GM19193 (cell line): ENCODE results near the gene KIAA0040.

Experiments used
- POLR2A ChIP-seq: IDR thresholded peaks from 4 replicates; pipeline ENCODE4 v1.6.1; 2011; ENCODE audit not compliant: insufficient read depth, insufficient read length; ENCODE audit errors: extremely low read depth

KIAA0040 gene

DNA sequence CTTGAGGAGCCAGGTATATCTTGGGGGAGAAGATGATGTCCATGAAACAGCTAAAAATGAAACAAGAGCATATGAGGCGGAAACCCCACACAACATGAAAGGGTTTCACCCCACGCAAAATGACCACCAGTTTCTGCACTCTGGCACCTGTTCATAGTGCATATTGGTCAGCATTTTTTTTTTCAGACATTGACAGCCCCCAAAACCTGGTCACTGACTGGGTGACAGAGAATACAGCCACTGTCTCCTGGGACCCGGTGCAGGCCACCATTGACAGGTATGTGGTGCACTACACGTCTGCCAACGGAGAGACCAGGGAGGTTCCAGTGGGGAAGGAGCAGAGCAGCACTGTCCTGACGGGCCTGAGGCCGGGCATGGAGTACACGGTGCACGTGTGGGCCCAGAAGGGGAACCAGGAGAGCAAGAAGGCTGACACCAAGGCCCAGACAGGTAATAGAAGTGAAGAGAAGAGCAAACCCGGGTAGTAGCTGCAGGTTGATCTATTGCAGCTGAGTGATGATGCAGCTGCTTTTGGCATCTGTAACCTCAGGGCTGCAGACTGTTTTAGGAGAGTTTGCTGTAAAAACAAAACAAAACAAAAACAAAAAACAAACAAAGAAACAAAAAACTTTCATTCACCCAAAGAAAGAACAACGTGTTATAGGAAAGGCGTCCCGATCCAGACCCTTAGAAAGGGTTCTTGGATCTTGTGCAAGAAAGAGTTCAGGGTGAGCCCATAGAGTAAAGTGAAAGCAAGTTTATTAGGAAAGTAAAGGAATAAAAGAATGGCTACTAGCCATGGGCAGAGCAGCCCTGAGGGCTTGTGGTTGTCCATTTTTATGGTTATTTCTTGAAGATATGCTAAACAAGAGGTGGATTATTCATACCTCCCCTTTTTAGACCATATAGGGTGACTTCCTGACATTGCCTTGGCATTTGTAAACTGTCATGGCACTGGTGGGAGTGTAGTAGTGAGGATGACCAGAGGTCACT is 73.9 kb downstream of the KIAA0040 start:
- no peak for TF ChIP-seq POLR2A

DNA sequence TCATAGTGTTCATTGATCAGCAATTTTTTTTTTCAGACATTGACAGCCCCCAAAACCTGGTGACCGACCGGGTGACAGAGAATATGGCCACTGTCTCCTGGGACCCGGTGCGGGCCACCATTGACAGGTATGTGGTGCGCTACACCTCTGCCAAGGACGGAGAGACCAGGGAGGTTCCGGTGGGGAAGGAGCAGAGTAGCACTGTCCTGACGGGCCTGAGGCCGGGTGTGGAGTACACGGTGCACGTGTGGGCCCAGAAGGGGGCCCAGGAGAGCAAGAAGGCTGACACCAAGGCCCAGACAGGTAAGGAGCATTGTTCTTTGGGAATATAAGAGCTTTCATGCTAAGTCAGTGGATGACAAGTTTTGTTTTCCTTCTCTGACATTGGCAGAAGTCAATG is 75.7 kb downstream of the KIAA0040 start:
- no peak for TF ChIP-seq POLR2A

DNA sequence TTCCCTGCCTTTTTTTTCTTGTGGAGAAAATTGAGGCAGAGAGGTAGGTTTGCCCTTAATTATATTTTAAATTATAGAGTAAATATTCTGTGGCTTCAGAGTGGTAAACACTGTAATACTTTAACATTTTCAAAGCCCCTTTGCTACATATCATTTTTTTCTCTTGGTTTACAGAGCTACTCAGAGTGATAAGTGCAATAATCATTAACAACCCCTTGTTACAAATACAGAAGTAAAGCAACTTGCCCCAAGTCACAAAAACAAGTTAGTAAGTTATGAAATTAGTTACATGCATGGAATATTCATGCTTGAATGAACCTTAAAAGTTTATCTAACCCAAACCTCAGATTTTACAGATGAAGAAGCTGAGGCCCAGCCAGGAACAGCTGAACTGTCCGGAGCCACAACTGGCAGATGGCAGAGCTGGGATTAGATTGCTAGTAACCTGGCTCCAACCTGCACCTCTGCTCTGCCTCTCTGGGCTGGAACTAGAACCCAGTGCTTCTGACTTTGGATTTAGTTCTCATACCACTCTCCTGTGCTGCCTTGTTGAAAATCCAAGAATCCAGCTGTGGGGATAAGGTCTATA is 76.3 kb downstream of the KIAA0040 start:
- no peak for TF ChIP-seq POLR2A

DNA sequence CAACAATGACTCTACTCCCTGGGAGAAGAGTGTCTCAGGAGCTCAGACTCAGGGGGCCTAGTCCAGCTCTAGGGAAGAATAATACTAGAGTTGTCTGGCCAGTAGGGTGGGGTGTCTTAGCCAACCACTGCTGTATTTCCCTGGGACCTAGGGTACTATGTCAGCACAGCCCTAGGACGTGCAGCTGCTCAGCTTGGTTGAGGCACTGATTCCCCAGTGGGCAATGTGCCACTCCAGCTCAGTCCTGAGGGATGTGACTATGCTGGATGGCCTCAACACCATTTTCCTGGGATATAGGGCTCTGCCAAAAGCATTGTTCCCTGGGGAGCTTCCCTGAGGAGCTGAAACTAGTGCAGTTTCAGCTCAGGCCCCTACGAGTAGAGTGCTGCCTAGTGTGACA is 77.6 kb downstream of the KIAA0040 start:
- TF ChIP-seq POLR2A: no peak
